ENCODE measurements around the gene SOCS3. TPM values are rescaled to one million over a fixed set of nuclear protein-coding genes. Genes with fewer than 3 reads are reported as not detected.
"Not testable (repeated sequence)": the region's sequence is repeated elsewhere in the genome, so short reads cannot be mapped to it uniquely, and the experiment has no call there.

The SOCS3 gene
- polyA plus RNA-seq, 6 donors from 2014 or later = 4.7 to 29.1 (median 15.2) TPM

DNA sequence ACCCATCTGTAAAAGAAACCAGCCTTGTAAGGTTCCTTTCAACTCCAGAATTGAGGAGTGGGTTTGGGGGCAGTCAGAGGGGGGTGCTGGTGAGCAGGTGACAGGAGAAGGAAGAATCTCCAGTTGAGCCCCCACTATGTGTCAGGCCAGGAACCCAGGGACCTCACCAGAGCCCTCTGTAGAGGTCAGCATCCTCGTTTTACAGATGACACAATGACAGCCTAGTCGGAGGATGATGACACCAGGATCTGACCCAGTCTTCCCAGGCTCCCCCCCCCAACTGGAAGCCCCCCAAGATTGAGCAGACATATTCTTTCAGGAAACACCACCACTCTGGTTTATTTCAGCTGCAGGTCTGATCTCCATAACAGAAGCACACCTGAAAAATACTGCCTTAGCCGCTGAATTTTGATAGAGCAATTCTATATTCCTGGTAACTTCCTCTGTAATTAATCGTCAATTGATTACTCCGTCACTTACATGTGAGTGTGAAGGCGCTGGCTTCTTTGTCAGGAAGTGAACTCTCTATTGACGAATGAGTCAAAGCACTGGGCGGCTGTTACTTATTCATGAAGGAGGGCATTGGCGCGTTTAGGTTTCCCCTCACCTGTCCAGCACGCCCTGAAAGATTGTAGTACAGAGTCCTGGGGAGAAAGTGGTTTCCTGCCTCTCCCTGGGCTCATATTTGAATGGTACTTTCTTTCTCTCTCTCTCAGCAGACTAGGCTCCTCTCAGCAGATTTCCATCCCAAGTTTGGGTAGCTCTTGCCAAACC lies 21.2 kb downstream of the SOCS3 start:
- Mint-ChIP-seq H3K4me1 (peaks cover 45 to 66% (median 48%) of the 10 kb centered on the region in 3 donors), H3K9me3 (peaks cover 0 to 2% (median 0%) of the 10 kb centered on the region in 7 donors), H3K27me3 (no peaks in the 10 kb centered on the region), H3K36me3 (no peaks in the 10 kb centered on the region), H3K27ac (peak overlapping the region; percentile 86 to 100 (median 98)), H3K4me3 (peak overlapping the region; percentile 35 to 85 (median 55))
- ATAC-seq (ENCODE audit: low read depth in 2 of 2) = peak in 1 of 2 donors; percentile 14
- peak; percentile 52 for DNase-seq

DNA sequence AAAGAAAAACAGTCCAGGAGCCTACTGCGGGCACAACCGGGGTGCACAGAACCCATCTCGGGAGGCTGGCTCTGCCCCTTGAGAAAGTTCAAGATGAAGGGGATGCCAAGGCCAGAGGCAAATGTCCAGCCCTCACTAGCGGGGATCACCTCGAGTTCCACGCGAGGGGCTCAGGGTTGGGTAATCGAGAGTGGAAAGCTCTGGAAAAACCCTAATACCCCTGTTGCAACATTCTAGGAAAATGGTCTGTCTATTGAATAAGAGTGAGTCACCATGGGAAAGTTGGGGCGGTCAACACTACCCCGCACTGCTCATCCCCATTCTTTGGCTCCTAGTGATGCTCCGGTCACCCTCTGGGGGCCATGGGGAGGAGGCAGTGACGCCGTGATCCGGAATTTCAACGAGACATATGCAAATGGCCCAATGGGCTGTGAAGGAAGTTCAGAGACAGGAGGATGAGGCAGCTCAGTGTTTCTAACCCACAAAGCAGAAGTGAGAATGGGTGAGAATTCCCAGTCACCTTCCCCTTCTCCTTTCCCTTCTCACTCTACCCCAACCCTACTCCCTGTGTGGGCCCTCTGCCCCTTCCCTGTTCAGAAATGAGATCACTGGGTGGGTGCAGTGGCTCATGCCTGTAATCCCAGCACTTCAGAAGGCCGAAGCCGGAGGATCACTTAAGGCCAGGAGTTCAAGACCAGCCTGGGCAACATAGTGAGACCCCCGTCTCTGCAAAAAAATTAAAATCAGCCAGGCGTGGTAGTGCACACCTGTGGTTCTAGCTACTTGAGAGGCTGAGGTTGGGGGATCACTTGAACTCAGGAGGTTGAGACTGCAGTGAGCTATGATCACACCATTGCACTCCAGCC lies 22.4 kb downstream of the SOCS3 start:
- ATAC-seq (ENCODE audit: low read depth in 2 of 2) = peak; percentile 80 to 85
- no peaks in the 10 kb centered on the region for H3K27me3 Mint-ChIP-seq
- peaks cover 0 to 2% (median 0%) of the 10 kb centered on the region in 7 donors for H3K9me3 Mint-ChIP-seq
- peak overlapping the region; percentile 86 to 100 (median 98) for H3K27ac Mint-ChIP-seq
- no peaks in the 10 kb centered on the region for H3K36me3 Mint-ChIP-seq
- peaks cover 39 to 59% (median 43%) of the 10 kb centered on the region in 3 donors for H3K4me1 Mint-ChIP-seq
- peak overlapping the region; percentile 37 to 89 (median 83) for H3K4me3 Mint-ChIP-seq
- peak; percentile 87 for DNase-seq

DNA sequence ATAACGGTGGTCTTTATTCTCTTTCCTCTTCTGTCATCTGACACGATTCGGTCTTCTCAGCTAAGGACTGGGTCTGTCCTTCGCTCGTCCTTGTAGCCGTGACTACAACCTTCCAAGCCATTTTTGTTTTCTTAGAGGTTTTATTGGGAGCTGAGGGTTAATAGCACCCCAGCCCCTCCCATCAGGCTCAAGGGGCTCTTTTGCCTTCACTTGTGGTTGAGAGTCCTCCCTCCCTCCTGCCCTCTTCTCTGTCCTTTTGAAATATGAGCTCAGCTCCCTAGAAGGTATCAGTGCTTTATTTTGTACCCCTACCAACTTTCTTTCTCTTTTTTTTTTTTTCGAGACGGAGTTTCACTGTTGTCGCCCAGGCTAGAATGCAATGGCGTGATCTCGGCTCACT lies 24.7 kb downstream of the SOCS3 start:
- peaks cover 30 to 50% (median 35%) of the 10 kb centered on the region in 3 donors for H3K4me1 Mint-ChIP-seq
- H3K4me3 Mint-ChIP-seq = no peak overlapping the region
- DNase-seq = no peak
- H3K27me3 Mint-ChIP-seq = peaks cover 0 to 6% (median 0%) of the 10 kb centered on the region in 3 donors
- H3K9me3 Mint-ChIP-seq = peaks cover 0 to 2% (median 0%) of the 10 kb centered on the region in 7 donors
- peak overlapping the region in 1 of 6 donors; percentile 86 for H3K27ac Mint-ChIP-seq
- no peak for ATAC-seq (ENCODE audit: low read depth in 2 of 2)
- no peaks in the 10 kb centered on the region for H3K36me3 Mint-ChIP-seq

DNA sequence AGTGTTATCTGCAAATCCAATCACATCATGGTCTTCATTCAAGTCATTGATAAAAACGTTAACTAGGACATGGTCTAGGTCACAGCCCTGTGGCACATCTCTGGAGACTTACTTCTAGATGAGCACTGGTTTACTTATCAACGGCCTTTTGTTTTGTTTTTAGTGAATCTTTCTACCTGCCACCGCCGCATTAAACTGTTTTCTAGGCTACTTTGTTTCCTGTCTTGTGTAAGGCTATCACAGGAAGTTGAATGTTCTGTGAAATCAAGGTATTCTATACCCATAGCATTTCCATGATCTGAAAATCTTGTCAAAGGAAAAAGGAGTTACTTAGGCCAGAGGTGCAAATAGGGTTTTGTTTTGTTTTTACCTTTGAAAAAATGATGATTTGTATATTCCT lies 26.9 kb downstream of the SOCS3 start:
- ATAC-seq (ENCODE audit: low read depth in 2 of 2) (no peak), DNase-seq (no peak)
- Mint-ChIP-seq H3K9me3 (peaks cover 0 to 2% (median 0%) of the 10 kb centered on the region in 7 donors), H3K27ac (peak overlapping the region in 3 of 6 donors; percentile 16 to 61 (median 27)), H3K4me1 (peaks cover 17 to 31% (median 17%) of the 10 kb centered on the region in 3 donors), H3K4me3 (no peak overlapping the region), H3K27me3 (peaks cover 0 to 6% (median 0%) of the 10 kb centered on the region in 3 donors), H3K36me3 (no peaks in the 10 kb centered on the region)

DNA sequence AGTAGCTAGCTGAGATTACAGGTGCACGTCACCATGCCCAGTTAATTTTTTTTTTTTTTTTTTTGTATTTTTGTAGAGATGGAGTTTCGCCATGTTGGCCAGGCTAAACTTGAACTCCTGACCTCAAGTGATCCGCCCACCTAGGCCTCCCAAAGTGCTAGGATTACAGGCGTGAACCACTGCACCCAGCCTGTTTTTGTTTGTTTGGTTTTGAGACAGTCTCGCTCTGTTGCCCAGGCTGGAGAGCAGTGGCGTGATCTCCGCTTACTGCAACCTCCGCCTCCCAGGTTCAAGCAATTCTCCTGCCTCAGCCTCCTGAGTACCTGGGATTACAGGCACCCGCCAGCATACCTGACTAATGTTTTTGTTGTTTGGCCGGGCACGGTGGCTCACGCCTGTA lies 28.5 kb downstream of the SOCS3 start:
- DNase-seq; H3K4me3 Mint-ChIP-seq; H3K9me3 Mint-ChIP-seq; H3K27me3 Mint-ChIP-seq; ATAC-seq (ENCODE audit: low read depth in 2 of 2); H3K36me3 Mint-ChIP-seq: not testable (repeated sequence)
- Mint-ChIP-seq H3K4me1 (peaks cover 8 to 15% (median 9%) of the 10 kb centered on the region in 3 donors), H3K27ac (peak overlapping the region in 1 of 6 donors; percentile 63)

DNA sequence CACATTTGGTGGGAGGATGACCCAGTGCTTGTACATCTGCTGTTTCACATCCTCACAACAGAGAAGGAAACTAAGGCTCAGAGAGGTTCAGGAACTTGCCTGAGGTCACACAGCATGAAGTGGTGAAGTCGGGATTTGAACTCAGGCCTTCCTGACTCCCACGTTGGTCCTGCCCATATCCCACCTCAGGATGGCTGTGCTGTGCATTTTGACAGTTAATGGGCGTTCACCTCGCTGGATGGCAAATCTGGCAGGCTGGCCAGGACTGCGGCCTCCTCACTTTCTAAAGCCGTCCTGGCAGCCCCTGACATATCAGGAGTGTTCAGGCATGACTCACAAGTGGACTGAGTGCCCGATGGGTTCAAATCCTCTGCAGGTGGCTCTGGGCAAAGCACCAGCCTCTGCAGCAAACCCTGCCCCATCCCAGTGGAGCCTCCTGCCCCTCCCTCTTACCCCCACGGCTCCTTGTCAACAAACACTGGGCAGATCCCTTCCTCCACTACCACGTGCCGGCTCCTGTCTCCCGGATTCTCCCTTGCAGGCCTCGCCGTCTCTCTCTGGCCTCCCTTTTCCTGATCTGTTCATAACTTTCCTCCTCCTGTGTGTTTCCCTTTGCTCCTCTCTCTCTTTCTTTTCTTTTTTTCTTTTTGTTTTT lies 29.2 kb downstream of the SOCS3 start:
- H3K9me3 Mint-ChIP-seq = no peaks in the 10 kb centered on the region
- ATAC-seq (ENCODE audit: low read depth in 2 of 2) (no peak), DNase-seq (no peak)
- peak overlapping the region in 1 of 6 donors; percentile 63 for H3K27ac Mint-ChIP-seq
- peaks cover 8 to 14% (median 9%) of the 10 kb centered on the region in 3 donors for H3K4me1 Mint-ChIP-seq
- H3K36me3 Mint-ChIP-seq = no peaks in the 10 kb centered on the region
- H3K27me3 Mint-ChIP-seq = peaks cover 0 to 6% (median 0%) of the 10 kb centered on the region in 3 donors
- no peak overlapping the region for H3K4me3 Mint-ChIP-seq

- ATAC-seq (ENCODE audit: low read depth in 2 of 2) (no peak), DNase-seq (no peak)
- H3K36me3 Mint-ChIP-seq = no peaks in the 10 kb centered on the region
- H3K4me3 Mint-ChIP-seq = no peak overlapping the region
- H3K4me1 Mint-ChIP-seq = peaks cover 11 to 18% (median 16%) of the 10 kb centered on the region in 3 donors
- H3K9me3 Mint-ChIP-seq = no peaks in the 10 kb centered on the region
- H3K27ac Mint-ChIP-seq = peak overlapping the region in 1 of 6 donors; percentile 15
- peaks cover 2 to 12% (median 3%) of the 10 kb centered on the region in 3 donors for H3K27me3 Mint-ChIP-seq
Observed at GRCh38 chr17:78329263-78330059, 30.4 kb downstream of the SOCS3 start.

GRCh38 chr17:78327880-78328279 lies 32.0 kb downstream of the SOCS3 start:
- ATAC-seq (ENCODE audit: low read depth in 2 of 2) = no peak
- peaks cover 14 to 21% (median 18%) of the 10 kb centered on the region in 3 donors for H3K4me1 Mint-ChIP-seq
- no peaks in the 10 kb centered on the region for H3K36me3 Mint-ChIP-seq
- H3K9me3 Mint-ChIP-seq = no peaks in the 10 kb centered on the region
- no peak for DNase-seq
- H3K27me3 Mint-ChIP-seq = peaks cover 3 to 21% (median 12%) of the 10 kb centered on the region in 3 donors
- no peak overlapping the region for H3K27ac Mint-ChIP-seq
- no peak overlapping the region for H3K4me3 Mint-ChIP-seq

GRCh38 chr17:78325076-78325687 lies 34.7 kb downstream of the SOCS3 start:
- Mint-ChIP-seq H3K27ac (peak overlapping the region in 1 of 6 donors; percentile 47), H3K36me3 (no peaks in the 10 kb centered on the region), H3K9me3 (no peaks in the 10 kb centered on the region), H3K27me3 (peaks cover 3 to 18% (median 12%) of the 10 kb centered on the region in 3 donors), H3K4me1 (peaks cover 11 to 17% (median 13%) of the 10 kb centered on the region in 3 donors), H3K4me3 (peak overlapping the region in 1 of 8 donors; percentile 24)
- DNase-seq (no peak), ATAC-seq (ENCODE audit: low read depth in 2 of 2) (no peak)

- ATAC-seq (ENCODE audit: low read depth in 2 of 2) (peak; percentile 25 to 36), DNase-seq (no peak)
- H3K4me3 Mint-ChIP-seq = peak overlapping the region in 3 of 8 donors; percentile 24 to 86 (median 40)
- no peaks in the 10 kb centered on the region for H3K36me3 Mint-ChIP-seq
- peak overlapping the region in 3 of 6 donors; percentile 47 to 89 (median 54) for H3K27ac Mint-ChIP-seq
- peaks cover 11 to 18% (median 13%) of the 10 kb centered on the region in 3 donors for H3K4me1 Mint-ChIP-seq
- H3K27me3 Mint-ChIP-seq = peaks cover 3 to 18% (median 12%) of the 10 kb centered on the region in 3 donors
- no peaks in the 10 kb centered on the region for H3K9me3 Mint-ChIP-seq
Observed at GRCh38 chr17:78324391-78325075, 35.3 kb downstream of the SOCS3 start.

GRCh38 chr17:78323826-78324390 lies 36.0 kb downstream of the SOCS3 start:
- DNase-seq = no peak
- H3K36me3 Mint-ChIP-seq = no peaks in the 10 kb centered on the region
- peaks cover 3 to 18% (median 12%) of the 10 kb centered on the region in 3 donors for H3K27me3 Mint-ChIP-seq
- H3K4me3 Mint-ChIP-seq = peak overlapping the region in 1 of 8 donors; percentile 86
- no peaks in the 10 kb centered on the region for H3K9me3 Mint-ChIP-seq
- peak overlapping the region in 2 of 6 donors; percentile 54 to 89 for H3K27ac Mint-ChIP-seq
- peaks cover 11 to 17% (median 13%) of the 10 kb centered on the region in 3 donors for H3K4me1 Mint-ChIP-seq
- no peak for ATAC-seq (ENCODE audit: low read depth in 2 of 2)
